ENCODE measurements around the gene APOBEC3F.

GRCh38 chr22:39030705-39031104 is 10.0 kb upstream of the APOBEC3F start:
- TF ChIP-seq POLR2A (IDR thresholded peaks at IDR 0.05; ENCODE audit: low read length), result no peak
- TF ChIP-seq GATA1 (IDR thresholded peaks at IDR 0.05; ENCODE audit: low read depth, low read length), result no peak

All from erythroblast (primary cell).